ENCODE data around the gene MYO9B. TPM values are rescaled to one million over a fixed set of nuclear protein-coding genes. Genes with fewer than 3 reads are reported as not detected.

The MYO9B gene
- total RNA-seq, 2 donors from 2014 or later: 79.4 to 96.8 TPM

DNA sequence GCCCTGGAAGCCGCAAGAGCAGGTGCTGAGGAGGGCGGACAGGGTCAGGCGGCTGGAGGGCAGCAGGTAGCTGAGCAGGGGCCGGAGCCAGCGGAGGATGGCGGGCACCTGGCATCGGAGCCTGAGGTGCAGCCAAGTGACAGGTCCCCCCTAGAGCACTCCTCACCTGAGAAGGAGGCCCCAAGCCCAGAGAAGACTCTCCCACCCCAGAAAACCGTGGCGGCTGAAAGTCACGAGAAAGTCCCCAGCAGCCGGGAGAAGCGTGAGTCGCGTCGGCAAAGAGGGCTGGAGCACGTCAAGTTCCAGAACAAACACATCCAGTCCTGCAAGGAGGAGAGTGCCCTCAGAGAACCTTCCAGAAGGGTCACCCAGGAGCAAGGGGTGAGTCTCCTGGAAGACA, 119.0 kb downstream of the MYO9B start:
- H3K9ac ChIP-seq (ENCODE audit: extremely low read depth, low read length, poor library complexity, severe bottlenecking): no peak overlapping the region
- WGBS, 2 experiments (ENCODE audit: insufficient coverage in 1 of 2, insufficient read length in 1 of 2): 95 to 99% methylated on average over 9 to 16 of the region's 16 CpGs
- no peaks in the 10 kb centered on the region for H3K4me1 Mint-ChIP-seq
- no peak overlapping the region for H3K4me3 ChIP-seq (ENCODE audit: low read length)
- no peaks in the 10 kb centered on the region for H3K9me3 Mint-ChIP-seq
- no peak overlapping the region for H3K4me3 Mint-ChIP-seq
- DNase-seq: no peak
- H3K36me3 Mint-ChIP-seq (ENCODE audit: low read depth): peaks cover 60% of the 10 kb centered on the region
- H3K27me3 Mint-ChIP-seq (ENCODE audit: insufficient read depth): no peaks in the 10 kb centered on the region
- no peak overlapping the region for H3K27ac ChIP-seq (ENCODE audit: low read depth, low read length)
- peaks cover 39% of the 10 kb centered on the region for H3K36me3 ChIP-seq (ENCODE audit: control insufficient read depth, insufficient read depth, low read length)
- no peak for TF ChIP-seq CTCF (conservative IDR thresholded peaks at IDR 0.05)
- no peaks in the 10 kb centered on the region for H3K9me3 ChIP-seq (ENCODE audit: control insufficient read depth, low read length)
- no peaks in the 10 kb centered on the region for H3K27me3 ChIP-seq (ENCODE audit: control insufficient read depth, insufficient read depth, low read length, poor library complexity, severe bottlenecking)
- H3K27ac Mint-ChIP-seq: no peak overlapping the region
- no peaks in the 10 kb centered on the region for H3K4me1 ChIP-seq (ENCODE audit: control insufficient read depth, insufficient read depth, low read length)

DNA sequence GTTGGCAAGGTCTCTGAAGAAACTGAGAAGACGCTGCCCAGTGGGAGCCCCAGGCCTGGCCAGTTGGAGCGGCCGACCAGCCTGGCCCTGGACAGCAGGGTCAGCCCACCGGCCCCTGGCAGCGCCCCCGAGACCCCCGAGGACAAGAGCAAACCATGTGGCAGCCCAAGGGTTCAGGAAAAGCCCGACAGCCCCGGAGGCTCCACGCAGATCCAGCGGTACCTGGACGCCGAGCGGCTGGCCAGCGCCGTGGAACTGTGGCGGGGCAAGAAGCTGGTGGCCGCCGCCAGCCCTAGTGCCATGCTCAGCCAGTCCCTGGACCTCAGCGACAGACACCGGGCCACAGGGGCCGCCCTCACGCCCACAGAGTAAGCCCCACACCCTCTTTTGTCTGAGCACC, 119.5 kb downstream of the MYO9B start:
- Histone ChIP-seq H3K4me3 (ENCODE audit: low read length) (no peak overlapping the region), H3K36me3 (ENCODE audit: control insufficient read depth, insufficient read depth, low read length) (peaks cover 39% of the 10 kb centered on the region), H3K4me1 (ENCODE audit: control insufficient read depth, insufficient read depth, low read length) (no peaks in the 10 kb centered on the region), H3K9me3 (ENCODE audit: control insufficient read depth, low read length) (no peaks in the 10 kb centered on the region), H3K27me3 (ENCODE audit: control insufficient read depth, insufficient read depth, low read length, poor library complexity, severe bottlenecking) (no peaks in the 10 kb centered on the region), H3K9ac (ENCODE audit: extremely low read depth, low read length, poor library complexity, severe bottlenecking) (no peak overlapping the region), H3K27ac (ENCODE audit: low read depth, low read length) (no peak overlapping the region)
- DNase-seq: no peak
- H3K4me1 Mint-ChIP-seq: no peaks in the 10 kb centered on the region
- TF ChIP-seq CTCF (conservative IDR thresholded peaks at IDR 0.05): no peak
- H3K36me3 Mint-ChIP-seq (ENCODE audit: low read depth): peaks cover 60% of the 10 kb centered on the region
- no peaks in the 10 kb centered on the region for H3K27me3 Mint-ChIP-seq (ENCODE audit: insufficient read depth)
- H3K4me3 Mint-ChIP-seq: no peak overlapping the region
- H3K9me3 Mint-ChIP-seq: no peaks in the 10 kb centered on the region
- WGBS, 2 experiments (ENCODE audit: insufficient coverage in 1 of 2, insufficient read length in 1 of 2): 98% methylated on average over 13 to 23 of the region's 23 CpGs
- no peak overlapping the region for H3K27ac Mint-ChIP-seq

DNA sequence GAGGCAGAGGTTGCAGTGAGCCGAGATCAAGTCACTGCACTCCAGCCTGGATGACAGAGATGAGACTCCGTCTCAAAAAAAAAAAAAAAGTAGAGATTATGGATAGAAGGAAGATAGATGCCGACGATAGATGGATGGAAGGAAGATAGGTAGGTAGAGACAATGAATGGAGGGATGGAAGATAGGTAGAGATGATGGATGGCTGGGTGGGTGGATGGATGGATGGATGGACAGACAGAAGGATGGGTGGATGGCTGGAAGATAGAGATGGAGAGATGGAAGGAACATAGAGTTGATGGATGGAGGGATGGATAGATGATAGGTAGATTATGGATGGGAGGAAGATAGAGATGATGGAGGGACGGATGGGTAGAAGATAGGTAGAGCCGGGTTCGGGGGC, 121.0 kb downstream of the MYO9B start:
- Mint-ChIP-seq H3K4me3 (no peak overlapping the region), H3K27me3 (ENCODE audit: insufficient read depth) (no peaks in the 10 kb centered on the region), H3K27ac (no peak overlapping the region), H3K36me3 (ENCODE audit: low read depth) (peaks cover 63% of the 10 kb centered on the region), H3K4me1 (no peaks in the 10 kb centered on the region), H3K9me3 (no peaks in the 10 kb centered on the region)
- 93 to 96% methylated on average over 7 of the region's 7 CpGs for WGBS, 2 experiments (ENCODE audit: insufficient coverage in 1 of 2, insufficient read length in 1 of 2)
- Histone ChIP-seq H3K9me3 (ENCODE audit: control insufficient read depth, low read length) (no peaks in the 10 kb centered on the region), H3K4me1 (ENCODE audit: control insufficient read depth, insufficient read depth, low read length) (no peaks in the 10 kb centered on the region), H3K27ac (ENCODE audit: low read depth, low read length) (no peak overlapping the region), H3K36me3 (ENCODE audit: control insufficient read depth, insufficient read depth, low read length) (peaks cover 40% of the 10 kb centered on the region), H3K9ac (ENCODE audit: extremely low read depth, low read length, poor library complexity, severe bottlenecking) (no peak overlapping the region), H3K27me3 (ENCODE audit: control insufficient read depth, insufficient read depth, low read length, poor library complexity, severe bottlenecking) (no peaks in the 10 kb centered on the region), H3K4me3 (ENCODE audit: low read length) (no peak overlapping the region)
- no peak for TF ChIP-seq CTCF (conservative IDR thresholded peaks at IDR 0.05)
- DNase-seq: no peak
